ENCODE measurements around the gene MYO1B. TPM values are rescaled to one million over a fixed set of nuclear protein-coding genes. Genes with fewer than 3 reads are reported as not detected.
A peak's percentile ranks its signal among the peaks of the same experiment; 100 is the strongest.

Gene MYO1B
- total RNA-seq, 1 donor from 2014 or later = 74.9 TPM

- ATAC-seq (peak; percentile 99), DNase-seq (ENCODE audit: low spot score) (peak; percentile 73)
- intact Hi-C loops (cut with DNase I) = no loop called here
Observed at GRCh38 chr2:191376981-191377629, 131.9 kb downstream of the MYO1B start.

DNA sequence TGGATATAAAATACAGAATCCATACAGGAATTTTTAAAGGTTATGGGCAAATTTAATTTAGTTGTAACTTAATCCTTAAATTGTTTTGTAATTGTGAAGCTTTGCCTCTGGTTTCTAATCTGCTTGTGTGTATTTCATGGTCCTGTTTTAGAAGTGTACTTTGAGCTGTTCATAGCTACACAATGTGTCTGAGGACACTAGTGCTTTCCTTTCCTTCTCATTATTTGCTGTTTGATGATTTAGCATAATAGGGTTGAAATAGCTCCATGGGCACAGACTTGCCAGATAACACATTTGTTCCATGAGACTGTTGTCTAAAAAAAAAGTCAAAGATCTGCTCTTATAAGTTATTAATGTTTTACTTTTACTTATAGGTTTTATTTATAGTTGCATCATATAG is 134.2 kb downstream of the MYO1B start:
- no peak for ATAC-seq
- no peak for DNase-seq (ENCODE audit: low spot score)
- intact Hi-C loops (cut with DNase I) = no loop called here

DNA sequence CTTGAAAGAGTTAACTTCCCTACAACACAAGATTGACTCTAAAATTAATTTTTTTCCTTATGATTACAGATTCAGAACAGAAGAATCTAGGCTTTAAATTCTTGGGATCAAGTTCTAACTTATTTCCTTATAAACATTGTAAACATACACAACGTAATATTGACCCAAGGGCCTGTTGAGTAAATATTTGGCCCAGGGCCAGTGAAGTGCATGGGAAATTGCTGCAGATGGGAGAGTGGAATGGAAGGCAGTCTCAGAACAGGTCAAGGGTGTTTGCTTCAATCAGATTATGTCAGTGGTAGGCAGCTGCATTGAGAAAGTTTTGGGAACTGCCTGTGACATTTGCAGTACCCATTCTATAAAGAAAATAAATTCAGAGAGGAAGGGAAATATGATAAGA is 137.6 kb downstream of the MYO1B start:
- DNase-seq (ENCODE audit: low spot score) (no peak), ATAC-seq (peak; percentile 34)
- intact Hi-C loops (cut with DNase I) = no loop called here

- intact Hi-C loops (cut with DNase I) = no loop called here
- DNase-seq (ENCODE audit: low spot score) (no peak), ATAC-seq (no peak)
Observed at GRCh38 chr2:191383486-191383885, 138.3 kb downstream of the MYO1B start.

GRCh38 chr2:191384829-191385228 is 139.6 kb downstream of the MYO1B start:
- DNase-seq (ENCODE audit: low spot score) (no peak), ATAC-seq (no peak)
- intact Hi-C loops (cut with DNase I) = no loop called here

DNA sequence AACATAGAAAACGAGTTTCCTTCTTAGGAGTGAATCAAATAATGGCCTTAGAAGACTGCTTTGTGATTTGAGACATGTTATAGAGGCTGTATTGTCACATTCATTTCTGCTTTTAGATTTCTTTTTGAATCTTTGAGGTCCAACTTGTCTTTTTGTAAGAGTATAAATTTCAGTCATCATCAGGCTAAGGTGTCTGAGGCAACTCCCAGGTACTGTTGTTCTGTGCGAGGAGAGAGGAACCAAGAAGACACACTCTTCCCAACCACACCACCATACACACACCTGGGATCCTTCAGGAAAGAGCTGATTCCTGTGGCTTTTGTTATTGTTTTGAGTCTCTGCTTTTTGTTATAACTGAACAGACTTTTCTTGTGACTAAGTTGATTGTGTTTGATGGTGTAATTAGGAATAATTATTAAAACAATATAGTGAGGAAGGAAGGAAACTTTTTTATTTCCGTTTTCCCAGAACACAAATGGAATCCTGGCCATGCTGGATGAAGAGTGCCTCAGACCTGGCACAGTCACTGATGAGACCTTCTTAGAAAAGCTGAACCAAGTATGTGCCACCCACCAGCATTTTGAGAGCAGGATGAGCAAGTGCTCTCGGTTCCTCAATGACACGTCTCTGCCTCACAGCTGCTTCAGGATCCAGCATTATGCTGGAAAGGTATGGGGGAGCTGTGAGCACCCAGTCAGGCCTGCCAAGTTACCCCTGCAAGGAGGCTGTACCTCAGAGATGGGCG is 140.4 kb downstream of the MYO1B start:
- ATAC-seq (no peak), DNase-seq (ENCODE audit: low spot score) (no peak)
- intact Hi-C loops (cut with DNase I) = no loop called here

DNA sequence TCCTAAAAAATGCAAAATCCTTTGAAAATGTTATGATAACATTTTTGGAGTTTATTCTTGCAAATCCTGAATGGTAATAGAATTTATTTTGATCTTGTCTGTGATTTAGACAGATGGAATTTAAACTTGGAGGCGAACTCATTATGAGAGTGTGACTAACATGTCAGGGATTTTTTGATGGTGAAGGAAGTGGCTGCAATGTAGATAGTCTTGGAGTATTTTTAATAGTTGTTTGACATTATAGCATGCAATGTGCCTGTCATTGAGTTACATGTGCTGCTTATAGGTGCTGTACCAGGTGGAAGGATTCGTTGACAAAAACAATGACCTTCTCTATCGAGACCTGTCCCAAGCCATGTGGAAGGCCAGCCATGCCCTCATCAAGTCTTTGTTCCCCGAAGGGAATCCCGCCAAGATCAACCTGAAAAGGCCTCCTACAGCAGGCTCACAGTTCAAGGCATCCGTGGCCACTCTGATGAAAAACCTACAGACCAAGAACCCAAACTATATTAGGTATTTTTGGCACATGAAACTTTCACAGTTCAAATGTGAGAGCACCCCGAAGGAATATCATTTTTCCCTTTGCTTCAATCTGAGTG is 141.8 kb downstream of the MYO1B start:
- DNase-seq (ENCODE audit: low spot score) (no peak), ATAC-seq (no peak)
- intact Hi-C loops (cut with DNase I) = no loop called here

GRCh38 chr2:191389288-191389687 is 144.1 kb downstream of the MYO1B start:
- intact Hi-C loops (cut with DNase I) = no loop called here
- no peak for ATAC-seq

DNA sequence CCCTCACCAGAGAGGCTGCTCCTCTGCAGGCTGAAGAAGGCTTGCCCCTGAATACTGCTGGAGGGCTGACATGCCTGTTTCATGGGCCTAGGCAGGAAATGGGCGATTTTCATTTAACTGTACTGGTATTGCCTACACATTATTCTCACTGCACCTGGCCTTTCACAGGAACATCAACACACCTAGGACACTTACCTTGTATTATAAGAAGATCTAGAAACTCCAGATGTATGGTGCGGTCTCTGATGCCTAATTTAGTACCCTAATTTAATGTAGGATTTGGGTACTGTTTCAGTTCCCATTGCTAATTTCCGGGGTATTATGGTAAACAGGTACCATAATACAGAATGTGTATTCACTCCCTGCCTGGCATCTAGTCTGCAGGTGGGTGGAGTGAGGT is 146.0 kb downstream of the MYO1B start:
- intact Hi-C loops (cut with DNase I) = no loop called here
- ATAC-seq (no peak), DNase-seq (ENCODE audit: low spot score) (no peak)

More at GRCh38 chr2:191389288-191389687, 144.1 kb downstream of the MYO1B start:
- no peak for DNase-seq (ENCODE audit: low spot score)

DNA sequence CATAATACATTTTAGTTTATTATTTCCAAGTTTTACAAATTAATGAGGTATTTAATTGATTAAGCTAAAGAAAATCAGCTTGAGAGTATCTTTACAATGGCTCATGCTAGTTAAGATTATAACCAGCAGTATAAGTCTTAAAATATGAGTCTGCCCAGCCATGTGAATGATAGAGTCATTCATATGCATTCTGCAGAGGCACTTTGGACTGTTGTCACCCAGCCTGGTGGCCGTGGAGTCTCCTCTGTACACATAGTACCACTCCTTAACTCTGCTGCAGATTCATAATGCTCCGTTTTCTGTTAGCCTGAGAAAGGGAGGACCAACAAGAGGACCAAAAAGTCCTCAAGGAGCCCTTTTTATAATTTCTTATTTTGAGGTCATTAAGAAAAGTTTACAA is 148.8 kb downstream of the MYO1B start:
- intact Hi-C loops (cut with DNase I) = no loop called here
- no peak for ATAC-seq
- DNase-seq (ENCODE audit: low spot score) = no peak

GRCh38 chr2:191396794-191397193 is 151.6 kb downstream of the MYO1B start:
- intact Hi-C loops (cut with DNase I) = no loop called here
- ATAC-seq = peak; percentile 39
- DNase-seq (ENCODE audit: low spot score) = no peak

DNA sequence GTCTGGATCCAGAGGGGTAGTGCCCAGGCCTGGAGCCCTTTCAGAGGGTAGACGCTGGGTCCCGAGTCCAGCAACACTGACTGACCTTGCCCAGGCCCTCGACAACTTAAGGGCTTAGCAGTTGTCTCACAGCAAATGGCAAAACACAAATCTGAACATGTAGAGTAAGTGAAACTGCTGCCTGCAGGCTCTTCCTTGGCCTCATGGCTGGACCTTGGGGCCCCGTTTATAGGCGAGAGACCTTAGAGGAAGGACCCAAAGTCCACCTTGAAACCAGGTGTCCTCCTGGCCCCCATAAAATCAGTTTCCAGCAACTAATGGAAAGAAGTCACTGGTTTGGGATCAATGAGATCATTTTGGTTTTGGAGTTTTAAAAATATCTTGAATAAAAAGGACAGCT is 154.4 kb downstream of the MYO1B start:
- no peak for DNase-seq (ENCODE audit: low spot score)
- ATAC-seq = no peak
- intact Hi-C loops (cut with DNase I) = no loop called here

DNA sequence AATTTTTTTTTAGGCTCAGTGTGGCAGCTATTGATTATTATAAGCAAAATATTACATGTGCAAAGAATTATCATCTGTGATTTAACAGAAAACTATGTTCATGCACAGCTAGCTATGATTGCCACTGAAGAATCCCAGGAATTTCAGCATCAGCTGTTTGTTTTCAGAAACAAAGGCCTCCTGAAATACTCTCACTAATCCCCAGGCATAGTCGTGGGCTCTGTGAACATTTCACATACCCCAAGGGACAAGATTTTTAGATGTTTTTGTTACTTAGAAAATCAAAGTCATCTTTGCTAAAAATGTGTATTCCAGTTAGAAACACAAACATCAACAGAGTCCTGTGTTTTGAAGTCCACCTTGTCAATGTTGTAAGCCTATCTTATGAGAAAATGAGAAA is 156.1 kb downstream of the MYO1B start:
- no peak for ATAC-seq
- DNase-seq (ENCODE audit: low spot score) = no peak
- intact Hi-C loops (cut with DNase I) = no loop called here

DNA sequence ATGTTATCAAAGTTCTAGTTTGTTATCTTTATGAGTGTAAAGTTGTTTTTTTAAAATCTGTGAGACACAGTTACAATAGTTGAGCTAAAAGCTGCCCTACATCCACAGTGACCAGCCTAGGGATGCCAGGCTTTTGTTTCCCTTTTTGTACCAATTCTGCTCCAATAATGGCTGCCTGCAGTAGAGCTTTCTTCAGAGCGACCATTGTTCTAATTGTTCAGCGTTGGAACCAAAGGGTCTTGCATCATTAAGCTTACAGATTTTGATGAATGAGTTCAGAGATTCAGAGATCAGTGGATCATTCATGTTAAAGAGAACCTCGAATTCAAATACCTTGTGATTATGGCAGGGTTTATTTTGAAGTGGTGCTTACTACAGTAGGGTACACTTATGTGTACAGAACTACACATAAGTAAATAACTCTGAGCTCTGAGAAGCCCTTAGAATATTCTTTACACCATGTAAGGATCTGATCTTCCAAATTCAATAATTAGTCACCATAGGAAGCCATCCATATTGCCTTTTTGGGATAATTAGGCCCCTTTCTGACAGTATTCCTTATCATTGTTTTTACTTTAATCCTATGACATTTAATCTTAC is 157.9 kb downstream of the MYO1B start:
- intact Hi-C loops (cut with DNase I) = no loop called here
- ATAC-seq = no peak
- no peak for DNase-seq (ENCODE audit: low spot score)

GRCh38 chr2:191404568-191404991 is 159.4 kb downstream of the MYO1B start:
- DNase-seq (ENCODE audit: low spot score) (no peak), ATAC-seq (no peak)
- intact Hi-C loops (cut with DNase I) = no loop called here

DNA sequence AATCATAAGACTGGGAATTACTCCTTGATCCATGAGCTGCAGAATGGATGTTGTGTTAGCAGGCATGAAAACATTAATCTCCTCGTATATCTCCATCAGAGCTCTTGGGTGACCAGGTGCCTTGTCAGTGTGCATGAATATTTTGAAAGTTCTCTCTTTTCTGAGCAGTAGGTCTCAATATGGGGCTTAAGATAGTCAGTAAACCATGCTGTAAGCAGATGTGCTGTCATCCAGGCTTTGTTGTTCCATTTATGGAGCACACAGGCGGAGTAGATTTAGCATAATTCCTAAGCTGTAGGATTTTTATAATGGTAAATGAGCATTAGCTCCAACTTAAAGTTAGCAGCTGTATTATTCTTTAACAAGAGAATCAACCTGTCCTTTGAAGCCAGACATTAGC is 160.3 kb downstream of the MYO1B start:
- intact Hi-C loops (cut with DNase I) = no loop called here
- no peak for ATAC-seq
- DNase-seq (ENCODE audit: low spot score) = no peak

GRCh38 chr2:191410646-191411436 is 165.6 kb downstream of the MYO1B start:
- ATAC-seq (peak; percentile 65), DNase-seq (ENCODE audit: low spot score) (no peak)
- intact Hi-C loops (cut with DNase I) = no loop called here

- intact Hi-C loops (cut with DNase I) = no loop called here
- ATAC-seq = peak; percentile 51
- no peak for DNase-seq (ENCODE audit: low spot score)
Observed at GRCh38 chr2:191411472-191411871, 166.3 kb downstream of the MYO1B start.

GRCh38 chr2:191412353-191412752 is 167.1 kb downstream of the MYO1B start:
- intact Hi-C loops (cut with DNase I) = no loop called here
- DNase-seq (ENCODE audit: low spot score) (no peak), ATAC-seq (no peak)

All from sciatic nerve (tissue), 2 donors.